WI38 (cell line): ENCODE data around the gene ITPR1.

Experiments used
- H3K4me3 ChIP-seq: 2 replicates; pipeline ENCODE4 v1.5.1; 2011; ENCODE audit warnings: low read depth, mild to moderate bottlenecking, control low read depth, low read length
- CTCF ChIP-seq: IDR thresholded peaks from 2 replicates; pipeline ENCODE4 v1.5.1; 2012; ENCODE audit warnings: low read depth, mild to moderate bottlenecking, control low read depth, low read length

Gene ITPR1

GRCh38 chr3:4528819-4529600, 35.9 kb downstream of the ITPR1 start:
- no peak for TF ChIP-seq CTCF
- H3K4me3 ChIP-seq, result no peak overlapping the region

GRCh38 chr3:4529876-4530588, 36.9 kb downstream of the ITPR1 start:
- H3K4me3 ChIP-seq, result no peak overlapping the region
- TF ChIP-seq CTCF, result no peak

- no peak overlapping the region for H3K4me3 ChIP-seq
- no peak for TF ChIP-seq CTCF
Measured at GRCh38 chr3:4531478-4532025, 38.4 kb downstream of the ITPR1 start.

- TF ChIP-seq CTCF, result no peak
- no peak overlapping the region for H3K4me3 ChIP-seq
Measured at GRCh38 chr3:4532535-4533112, 39.5 kb downstream of the ITPR1 start.

- no peak for TF ChIP-seq CTCF
Measured at GRCh38 chr3:4533489-4534443, 40.6 kb downstream of the ITPR1 start.

GRCh38 chr3:4534906-4535305, 41.8 kb downstream of the ITPR1 start:
- no peak overlapping the region for H3K4me3 ChIP-seq
- no peak for TF ChIP-seq CTCF

More at GRCh38 chr3:4533489-4534443, 40.6 kb downstream of the ITPR1 start:
- H3K4me3 ChIP-seq, result no peak overlapping the region
